DLD1 (cell line): ENCODE measurements around the gene OR2Z1.
"Not testable (repeated sequence)": the region's sequence is repeated elsewhere in the genome, so short reads cannot be mapped to it uniquely, and the experiment has no call there.

Experiments
- in situ Hi-C: cut with HindIII; loops from 2 replicates; pipeline ENCODE4 v1.10.0; 2017; ENCODE audit warnings: low sequenced_read_pairs

Gene OR2Z1

DNA sequence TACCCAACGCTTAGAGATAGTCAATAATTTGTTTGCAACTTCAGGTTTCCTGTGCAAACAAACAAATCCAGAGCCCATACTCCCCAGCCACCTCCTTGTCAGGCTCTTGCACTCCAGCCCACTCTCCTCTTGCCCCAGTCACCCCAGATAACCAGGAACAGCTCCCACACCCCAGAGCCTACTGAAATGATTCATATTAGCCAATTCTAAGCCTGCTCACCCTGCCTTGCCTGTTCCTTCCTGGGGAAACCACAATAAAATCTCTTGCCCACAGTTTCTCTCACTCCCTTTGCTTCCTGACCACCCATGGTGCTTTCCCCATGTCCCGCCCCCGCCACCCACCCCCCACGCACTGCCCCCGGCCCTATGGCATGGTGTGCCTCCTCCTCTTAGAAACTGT is 19.1 kb upstream of the OR2Z1 start:
- in situ Hi-C loops: no loop called here

DNA sequence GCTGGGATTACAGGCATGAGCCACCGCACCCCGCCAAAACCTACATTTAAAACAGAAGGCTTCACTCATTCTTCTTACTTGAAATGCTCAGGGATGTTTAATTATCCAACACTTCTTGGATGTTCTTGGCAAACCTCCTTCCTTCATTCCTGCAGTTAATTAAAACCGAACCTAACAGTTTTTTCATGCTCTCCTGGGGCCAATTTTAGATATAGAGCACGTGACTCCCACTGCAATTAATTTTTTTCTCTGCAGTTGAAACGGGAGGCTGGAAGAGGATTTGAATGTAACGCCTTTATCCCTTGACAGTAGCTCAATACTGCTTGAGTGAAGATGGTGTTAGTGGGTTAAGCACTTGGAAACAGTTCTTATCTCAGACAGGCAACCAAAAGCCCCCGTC is 18.2 kb upstream of the OR2Z1 start:
- in situ Hi-C loops: no loop called here

DNA sequence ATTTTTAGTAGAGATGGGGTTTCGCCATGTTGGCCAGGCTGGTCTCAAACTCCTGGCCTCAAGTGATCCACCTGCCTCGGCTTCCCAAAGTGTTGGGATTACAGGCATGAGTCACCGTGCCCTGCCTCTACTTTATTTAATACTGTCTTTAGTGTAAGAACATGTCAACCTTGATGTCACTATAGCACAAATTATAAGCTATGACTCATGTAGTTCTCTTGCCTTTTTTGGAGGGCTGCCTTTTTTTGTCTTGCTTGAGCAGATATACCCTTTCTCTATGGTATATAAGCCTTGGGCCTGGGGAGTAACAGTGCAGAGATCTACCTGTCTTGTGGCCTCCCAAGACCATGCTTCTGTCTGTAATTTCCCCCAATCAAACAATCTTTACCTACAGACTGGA is 16.1 kb upstream of the OR2Z1 start:
- in situ Hi-C loops: not testable (repeated sequence)

DNA sequence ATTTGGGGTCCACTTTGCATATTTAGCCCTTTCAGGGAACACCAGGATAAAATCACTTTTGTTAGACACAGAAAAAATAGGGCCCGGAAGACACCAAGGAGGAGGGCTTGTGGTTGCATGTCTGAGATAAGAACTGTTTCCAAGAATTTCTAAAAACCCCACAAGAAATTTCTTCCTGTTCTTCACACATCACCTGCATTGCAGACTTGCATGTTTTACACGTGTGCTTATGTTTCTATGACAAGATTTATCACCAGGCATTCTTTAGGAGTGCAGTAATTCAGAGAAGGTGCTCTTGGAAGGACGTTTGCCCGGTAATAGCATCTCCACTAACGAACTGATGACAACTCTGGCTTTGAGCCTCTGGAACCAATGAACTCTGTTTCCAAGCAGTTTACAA is 15.7 kb upstream of the OR2Z1 start:
- in situ Hi-C loops: no loop called here

DNA sequence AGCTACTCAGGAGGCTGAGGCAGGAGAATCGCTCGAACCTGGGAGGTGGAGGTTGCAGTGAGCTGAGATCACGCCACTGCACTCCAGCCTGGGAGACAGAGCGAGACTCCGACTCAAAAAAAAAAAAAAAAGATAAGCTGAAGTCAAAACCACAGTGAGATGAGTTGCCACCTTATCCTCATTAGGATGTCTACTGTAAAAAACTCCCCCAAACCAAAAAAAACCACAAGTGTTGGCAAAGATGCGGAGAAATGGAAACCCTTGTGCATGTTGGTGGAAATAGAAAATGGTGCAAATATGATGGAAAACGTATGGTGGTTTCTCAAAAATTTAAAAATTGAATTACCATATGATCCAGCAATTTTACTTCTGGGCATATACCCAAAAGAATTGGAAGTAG is 11.1 kb upstream of the OR2Z1 start:
- in situ Hi-C loops: not testable (repeated sequence)

DNA sequence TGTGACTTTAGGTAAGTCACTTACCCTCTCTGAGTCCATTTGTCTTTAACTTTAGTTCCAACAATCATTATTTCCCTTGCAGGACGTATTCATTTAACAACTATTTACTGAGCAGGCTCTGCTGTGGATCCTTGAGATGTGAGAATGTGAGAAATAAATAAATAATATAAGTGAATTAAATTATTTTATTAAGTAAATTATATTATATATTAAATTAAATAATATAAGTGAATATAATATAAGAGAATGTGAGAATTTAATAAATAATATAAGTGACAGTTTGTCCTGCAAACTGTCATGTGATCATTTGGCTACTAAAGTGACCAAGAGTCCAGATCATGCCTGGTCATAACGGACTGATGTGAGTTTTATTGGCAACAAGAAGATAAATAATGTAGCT is 598 bp downstream of the OR2Z1 start:
- in situ Hi-C loops: no loop called here

DNA sequence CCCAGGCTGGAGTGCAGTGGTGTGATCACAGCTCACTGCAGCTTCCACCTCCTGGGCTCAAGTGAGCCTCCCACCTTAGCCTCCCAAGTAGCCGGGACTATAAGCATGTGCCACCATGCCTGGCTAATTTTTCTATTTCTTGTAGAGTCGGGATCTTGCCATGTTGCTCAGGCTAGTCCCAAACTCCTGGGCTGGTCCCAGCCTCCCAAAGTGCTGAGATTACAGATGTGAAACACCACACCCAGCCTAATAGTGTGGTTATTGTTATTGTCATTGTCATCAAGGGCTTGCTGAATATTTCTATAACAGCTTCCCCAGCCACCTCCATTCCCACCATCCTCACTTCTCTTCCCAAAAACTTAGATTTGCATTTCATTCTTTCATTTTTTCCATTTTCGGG is 2.8 kb downstream of the OR2Z1 start:
- in situ Hi-C loops: no loop called here

DNA sequence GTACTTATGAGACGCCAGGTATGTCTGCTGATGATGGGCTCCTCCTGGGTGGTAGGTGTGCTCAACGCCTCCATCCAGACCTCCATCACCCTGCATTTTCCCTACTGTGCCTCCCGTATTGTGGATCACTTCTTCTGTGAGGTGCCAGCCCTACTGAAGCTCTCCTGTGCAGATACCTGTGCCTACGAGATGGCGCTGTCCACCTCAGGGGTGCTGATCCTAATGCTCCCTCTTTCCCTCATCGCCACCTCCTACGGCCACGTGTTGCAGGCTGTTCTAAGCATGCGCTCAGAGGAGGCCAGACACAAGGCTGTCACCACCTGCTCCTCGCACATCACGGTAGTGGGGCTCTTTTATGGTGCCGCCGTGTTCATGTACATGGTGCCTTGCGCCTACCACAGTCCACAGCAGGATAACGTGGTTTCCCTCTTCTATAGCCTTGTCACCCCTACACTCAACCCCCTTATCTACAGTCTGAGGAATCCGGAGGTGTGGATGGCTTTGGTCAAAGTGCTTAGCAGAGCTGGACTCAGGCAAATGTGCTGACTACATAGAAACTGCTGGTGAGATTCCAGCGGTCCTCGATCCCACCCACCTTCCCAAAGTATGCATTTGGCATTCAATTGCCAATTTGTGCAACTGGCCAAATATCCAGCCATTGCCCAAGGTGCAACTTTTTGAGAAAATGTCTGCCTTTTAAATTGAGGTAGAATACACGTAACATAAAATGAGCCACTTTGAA is 10.2 kb downstream of the OR2Z1 start:
- in situ Hi-C loops: no loop called here

DNA sequence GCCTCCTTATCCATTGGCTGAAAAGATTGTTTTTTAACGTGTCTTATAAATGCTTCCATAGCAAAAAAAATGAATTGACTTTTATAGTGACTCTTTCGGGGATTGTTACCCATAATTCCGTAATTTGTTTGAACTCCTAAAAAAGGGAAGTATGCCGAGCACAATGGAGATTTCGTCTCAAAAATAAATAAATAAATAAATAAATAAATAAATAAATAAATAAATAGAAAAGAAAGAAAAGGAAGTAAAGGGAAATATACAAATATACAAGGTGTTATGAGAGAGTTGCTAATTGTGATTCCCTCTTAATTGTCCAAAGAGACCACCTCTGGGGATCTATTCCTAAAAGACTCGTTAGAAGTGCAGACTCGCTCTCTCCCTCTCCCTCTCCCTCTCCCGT is 16.9 kb downstream of the OR2Z1 start:
- in situ Hi-C loops: no loop called here

DNA sequence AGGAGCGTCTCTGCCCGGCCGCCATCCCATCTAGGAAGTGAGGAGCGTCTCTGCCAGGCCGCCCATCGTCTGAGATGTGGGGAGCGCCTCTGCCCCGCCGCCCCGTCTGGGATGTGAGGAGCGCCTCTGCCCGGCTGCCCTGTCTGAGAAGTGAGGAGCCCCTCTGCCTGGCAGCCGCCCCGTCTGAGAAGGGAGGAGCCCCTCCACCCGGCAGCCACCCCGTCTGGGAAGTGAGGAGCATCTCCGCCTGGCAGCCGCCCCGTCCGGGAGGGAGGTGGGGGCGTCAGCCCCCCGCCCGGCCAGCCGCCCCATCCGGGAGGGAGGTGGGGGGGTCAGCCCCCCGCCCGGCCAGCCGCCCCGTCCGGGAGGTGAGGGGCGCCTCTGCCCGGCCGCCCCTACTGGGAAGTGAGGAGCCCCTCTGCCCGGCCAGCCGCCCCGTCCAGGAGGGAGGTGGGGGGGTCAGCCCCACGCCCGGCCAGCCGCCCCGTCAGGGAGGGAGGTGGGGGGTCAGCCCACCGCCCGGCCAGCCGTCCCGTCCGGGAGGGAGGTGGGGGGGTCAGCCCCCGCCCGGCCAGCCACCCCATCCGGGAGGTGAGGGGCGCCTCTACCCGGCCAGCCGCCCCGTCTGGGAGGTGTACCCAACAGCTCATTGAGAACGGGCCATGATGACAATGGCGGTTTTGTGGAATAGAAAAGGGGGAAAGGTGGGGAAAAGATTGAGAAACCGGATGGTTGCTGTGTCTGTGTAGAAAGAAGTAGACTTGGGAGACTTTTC is 18.0 kb downstream of the OR2Z1 start:
- in situ Hi-C loops: not testable (repeated sequence)

DNA sequence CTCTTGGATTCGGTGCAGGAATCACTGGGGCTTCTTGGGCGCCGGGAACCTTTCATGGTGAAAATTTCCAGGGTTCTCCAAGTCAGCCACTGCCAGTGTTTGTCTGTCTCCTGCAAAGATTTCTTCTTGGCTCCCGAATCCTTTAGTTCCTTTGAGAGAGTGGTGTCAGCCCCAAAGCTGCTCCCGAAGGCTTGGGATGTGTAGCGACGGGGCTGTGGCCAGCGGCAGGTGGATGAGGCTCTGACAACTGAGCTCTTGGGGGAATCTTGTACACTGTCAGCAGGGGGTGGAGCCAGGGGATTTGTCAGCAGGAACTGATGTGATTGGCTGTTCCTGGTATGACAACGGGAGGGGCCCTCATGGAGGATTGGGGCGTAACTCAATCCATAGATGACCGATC is 45.8 kb downstream of the OR2Z1 start:
- in situ Hi-C loops: not testable (repeated sequence)

DNA sequence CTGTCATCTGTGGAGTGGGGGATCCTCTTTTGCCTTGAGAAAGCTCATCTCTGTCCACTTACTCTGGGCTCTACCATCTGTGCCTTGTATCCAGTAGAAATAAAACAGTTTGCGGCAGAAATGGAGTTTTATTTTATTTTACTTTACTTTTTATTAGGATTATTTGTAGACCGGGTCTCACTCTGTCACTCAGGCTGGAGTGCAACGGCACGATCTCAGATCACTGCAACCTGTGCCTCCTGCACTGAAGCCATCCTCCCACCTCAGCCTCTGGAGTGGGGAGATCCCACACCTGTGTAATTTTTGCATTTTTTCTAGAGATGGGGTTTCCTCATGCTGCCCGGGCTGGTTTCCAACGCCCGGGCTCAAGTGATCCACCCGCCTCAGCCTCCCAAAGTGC is 47.8 kb downstream of the OR2Z1 start:
- in situ Hi-C loops: not testable (repeated sequence)

DNA sequence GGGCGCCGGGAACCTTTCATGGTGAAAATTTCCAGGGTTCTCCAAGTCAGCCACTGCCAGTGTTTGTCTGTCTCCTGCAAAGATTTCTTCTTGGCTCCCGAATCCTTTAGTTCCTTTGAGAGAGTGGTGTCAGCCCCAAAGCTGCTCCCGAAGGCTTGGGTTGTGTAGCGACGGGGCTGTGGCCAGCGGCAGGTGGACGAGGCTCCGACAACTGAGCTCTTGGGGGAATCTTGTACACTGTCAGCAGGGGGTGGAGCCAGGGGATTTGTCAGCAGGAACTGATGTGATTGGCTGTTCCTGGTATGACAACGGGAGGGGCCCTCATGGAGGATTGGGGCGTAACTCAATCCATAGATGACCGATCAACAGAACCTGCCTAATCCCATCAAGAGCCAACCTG is 52.2 kb downstream of the OR2Z1 start:
- in situ Hi-C loops: not testable (repeated sequence)
